ENCODE data around the gene TTBK1. TPM values are rescaled to one million over a fixed set of nuclear protein-coding genes. Genes with fewer than 3 reads are reported as not detected.

Gene TTBK1
- total RNA-seq, 2 donors from 2014 or later: 0.12 to 0.15 TPM

DNA sequence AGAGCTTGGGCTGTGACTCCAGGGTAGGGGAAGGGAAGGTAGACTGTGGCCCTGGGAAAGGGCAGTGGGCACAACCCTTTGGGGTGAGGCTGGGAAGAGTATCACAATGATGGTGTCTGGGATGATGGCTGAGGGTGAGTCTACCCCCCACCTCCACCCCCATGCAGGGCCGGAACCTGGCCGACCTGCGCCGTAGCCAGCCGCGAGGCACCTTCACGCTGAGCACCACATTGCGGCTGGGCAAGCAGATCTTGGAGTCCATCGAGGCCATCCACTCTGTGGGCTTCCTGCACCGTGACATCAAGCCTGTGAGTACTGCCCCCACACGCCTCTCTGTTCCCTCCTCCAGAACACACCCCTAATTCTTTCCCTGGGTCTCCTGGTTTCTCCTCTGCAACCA, 10.1 kb downstream of the TTBK1 start:
- H3K27ac ChIP-seq: no peak overlapping the region
- no peaks in the 10 kb centered on the region for H3K27me3 ChIP-seq
- no peaks in the 10 kb centered on the region for H3K9me3 ChIP-seq
- no peak for DNase-seq (ENCODE audit: low spot score)
- TF ChIP-seq CTCF (IDR thresholded peaks at IDR 0.05): no peak
- H3K4me1 ChIP-seq: no peaks in the 10 kb centered on the region
- no peak overlapping the region for H3K4me3 ChIP-seq
- no peaks in the 10 kb centered on the region for H3K36me3 ChIP-seq

GRCh38 chr6:43254138-43254817, 11.0 kb downstream of the TTBK1 start:
- H3K27ac ChIP-seq: no peak overlapping the region
- H3K4me1 ChIP-seq: no peaks in the 10 kb centered on the region
- H3K36me3 ChIP-seq: no peaks in the 10 kb centered on the region
- H3K27me3 ChIP-seq: no peaks in the 10 kb centered on the region
- H3K4me3 ChIP-seq: no peak overlapping the region
- no peak for TF ChIP-seq CTCF (IDR thresholded peaks at IDR 0.05)
- H3K9me3 ChIP-seq: no peaks in the 10 kb centered on the region
- DNase-seq (ENCODE audit: low spot score): no peak

GRCh38 chr6:43254846-43255245, 11.6 kb downstream of the TTBK1 start:
- H3K36me3 ChIP-seq: no peaks in the 10 kb centered on the region
- peaks cover 0 to 4% of the 10 kb centered on the region in 2 donors for H3K4me1 ChIP-seq
- no peak for DNase-seq (ENCODE audit: low spot score)
- no peaks in the 10 kb centered on the region for H3K9me3 ChIP-seq
- no peak overlapping the region for H3K27ac ChIP-seq
- TF ChIP-seq CTCF (IDR thresholded peaks at IDR 0.05): no peak
- H3K27me3 ChIP-seq: no peaks in the 10 kb centered on the region
- no peak overlapping the region for H3K4me3 ChIP-seq

- TF ChIP-seq CTCF (IDR thresholded peaks at IDR 0.05): no peak
- no peak for DNase-seq (ENCODE audit: low spot score)
Observed at GRCh38 chr6:43255408-43256054, 12.2 kb downstream of the TTBK1 start.

GRCh38 chr6:43256670-43257366, 13.5 kb downstream of the TTBK1 start:
- Histone ChIP-seq H3K27me3 (no peaks in the 10 kb centered on the region), H3K36me3 (no peaks in the 10 kb centered on the region), H3K4me1 (peaks cover 0 to 5% of the 10 kb centered on the region in 2 donors), H3K4me3 (no peak overlapping the region), H3K27ac (no peak overlapping the region), H3K9me3 (no peaks in the 10 kb centered on the region)
- no peak for DNase-seq (ENCODE audit: low spot score)
- TF ChIP-seq CTCF (IDR thresholded peaks at IDR 0.05): no peak

More at GRCh38 chr6:43255408-43256054, 12.2 kb downstream of the TTBK1 start:
- H3K9me3 ChIP-seq: no peaks in the 10 kb centered on the region
- no peak overlapping the region for H3K27ac ChIP-seq
- H3K4me1 ChIP-seq: peaks cover 0 to 5% of the 10 kb centered on the region in 2 donors
- H3K4me3 ChIP-seq: no peak overlapping the region
- no peaks in the 10 kb centered on the region for H3K27me3 ChIP-seq
- H3K36me3 ChIP-seq: no peaks in the 10 kb centered on the region

All from right atrium auricular region (tissue), 2 donors.